ENCODE data around the gene PRSS21. TPM values are rescaled to one million over a fixed set of nuclear protein-coding genes. Genes with fewer than 3 reads are reported as not detected.

Gene PRSS21
- polyA plus RNA-seq, 1 of the 3 experiments (the other 2 are of a cell fraction): not detected

DNA sequence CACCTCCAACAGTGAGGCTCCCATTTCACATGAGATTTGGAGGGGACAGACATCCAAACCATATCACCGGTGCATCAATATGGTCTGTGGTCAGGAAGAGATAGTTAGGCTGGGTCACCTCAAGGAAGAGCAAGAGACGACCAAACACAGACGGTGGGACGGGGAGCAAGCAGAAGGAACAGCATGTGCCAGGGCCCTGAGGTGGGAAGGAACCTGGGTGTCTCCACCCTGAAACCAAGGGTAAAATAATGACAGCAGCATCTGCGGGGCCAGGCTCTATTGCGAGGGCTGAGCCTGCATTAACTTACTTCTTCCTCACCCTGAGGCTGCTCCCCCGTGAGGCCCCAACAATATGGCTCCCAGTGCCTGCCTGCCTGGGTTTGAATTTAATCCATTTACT, 8.9 kb upstream of the PRSS21 start (continued):
- no peak for TF ChIP-seq YY1 (IDR thresholded peaks at IDR 0.05; ENCODE audit: low read depth)
- TF ChIP-seq ZBTB33 (IDR thresholded peaks at IDR 0.05; ENCODE audit: borderline replicate concordance, low read depth): no peak

GRCh38 chr16:2809149-2809760, 7.8 kb upstream of the PRSS21 start:
- no peak for TF ChIP-seq YY1 (IDR thresholded peaks at IDR 0.05; ENCODE audit: low read depth)
- TF ChIP-seq RFX5 (IDR thresholded peaks at IDR 0.05; ENCODE audit: low read length): no peak
- TF ChIP-seq TEAD4 (IDR thresholded peaks at IDR 0.05; ENCODE audit: borderline replicate concordance, insufficient read depth): no peak
- no peak for TF ChIP-seq FOXJ3 (CRISPR knock-in tag; IDR thresholded peaks at IDR 0.05)
- no peak for TF ChIP-seq POLR2AphosphoS5 (IDR thresholded peaks at IDR 0.05; ENCODE audit: low read depth, low read length)
- TF ChIP-seq NFIC (IDR thresholded peaks at IDR 0.05; ENCODE audit: borderline replicate concordance): no peak
- TF ChIP-seq EZH2phosphoT487 (IDR thresholded peaks at IDR 0.05; ENCODE audit: borderline replicate concordance, low read depth): no peak
- TF ChIP-seq FOSL2 (IDR thresholded peaks at IDR 0.05; ENCODE audit: borderline replicate concordance, low read depth): no peak
- TF ChIP-seq IRF3 (IDR thresholded peaks at IDR 0.05; ENCODE audit: low read depth, low read length): no peak
- no peak for TF ChIP-seq EP300 (IDR thresholded peaks at IDR 0.05; ENCODE audit: borderline replicate concordance in 1 of 2, low read depth in 1 of 2, low read length in 1 of 2)
- Histone ChIP-seq H3K27ac (ENCODE audit: low read depth in 2 of 2, low read length in 1 of 2) (no peak overlapping the region), H3K27me3 (ENCODE audit: insufficient read depth) (no peaks in the 10 kb centered on the region; the same call in 1 of the 2 replicates), H3K9me3 (no peaks in the 10 kb centered on the region), H3K79me2 (ENCODE audit: insufficient read depth) (no peaks in the 10 kb centered on the region), H2AFZ (ENCODE audit: low read depth) (no peak overlapping the region), H3K4me1 (ENCODE audit: control insufficient read depth in 1 of 2, insufficient read depth in 2 of 2, low read depth in 1 of 2, low read length in 1 of 2) (peaks cover 0 to 3% of the 10 kb centered on the region in 2 experiments; a peak in 1 of 4 replicates), H3F3A (replicated peaks; ENCODE audit: insufficient read depth) (no peaks in the 10 kb centered on the region), H3K9ac (no peak overlapping the region), H3K9me2 (no peaks in the 10 kb centered on the region), H3K4me3 (ENCODE audit: low read depth in 2 of 2, low read length in 1 of 2) (no peak overlapping the region), H3K4me2 (no peak overlapping the region), H3K36me3 (replicated peaks in 1 of 2; ENCODE audit: control insufficient read depth in 1 of 2, insufficient read depth in 2 of 2, low read length in 1 of 2) (no peaks in the 10 kb centered on the region), H4K20me1 (ENCODE audit: insufficient read depth) (no peaks in the 10 kb centered on the region)
- 37% methylated on average over 3 of the region's 3 CpGs for WGBS (ENCODE audit: low lambda C conversion rate)
- no peak for DNase-seq
- CTCF ChIA-PET: no interaction called here
- POLR2A ChIA-PET: no interaction called here

DNA sequence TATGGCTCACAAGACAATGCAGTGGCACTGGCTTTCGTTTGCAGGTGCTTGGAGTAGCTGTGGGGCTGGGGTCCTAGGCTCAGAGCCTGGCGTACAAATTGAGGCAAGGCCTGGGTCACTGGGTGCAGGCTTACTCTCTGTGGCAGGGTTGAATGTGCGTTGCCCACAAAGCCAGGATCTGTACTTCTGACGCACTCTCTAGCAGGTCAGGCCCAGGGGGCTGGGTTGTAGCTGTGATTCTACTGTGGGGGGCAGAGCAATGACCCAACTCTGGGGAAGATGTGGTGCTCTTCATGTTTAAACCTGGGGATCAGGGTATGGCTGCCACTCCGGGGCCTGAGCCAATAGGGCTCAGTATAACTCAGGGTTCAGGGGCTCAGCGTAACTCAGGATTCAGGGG, 6.4 kb upstream of the PRSS21 start:
- Histone ChIP-seq H3K27ac (ENCODE audit: low read depth in 2 of 2, low read length in 1 of 2) (no peak overlapping the region), H2AFZ (ENCODE audit: low read depth) (no peak overlapping the region), H3K9me3 (no peaks in the 10 kb centered on the region), H3K9me2 (no peaks in the 10 kb centered on the region), H4K20me1 (ENCODE audit: insufficient read depth) (no peaks in the 10 kb centered on the region), H3F3A (replicated peaks; ENCODE audit: insufficient read depth) (no peaks in the 10 kb centered on the region), H3K79me2 (ENCODE audit: insufficient read depth) (no peaks in the 10 kb centered on the region), H3K4me1 (ENCODE audit: control insufficient read depth in 1 of 2, insufficient read depth in 2 of 2, low read depth in 1 of 2, low read length in 1 of 2) (peaks cover 0 to 3% of the 10 kb centered on the region in 2 experiments; a peak in 1 of 4 replicates), H3K4me3 (ENCODE audit: low read depth in 2 of 2, low read length in 1 of 2) (no peak overlapping the region), H3K36me3 (replicated peaks in 1 of 2; ENCODE audit: control insufficient read depth in 1 of 2, insufficient read depth in 2 of 2, low read length in 1 of 2) (no peaks in the 10 kb centered on the region), H3K9ac (no peak overlapping the region), H3K27me3 (ENCODE audit: insufficient read depth) (no peaks in the 10 kb centered on the region; the same call in 1 of the 2 replicates), H3K4me2 (no peak overlapping the region)
- ChIA-PET POLR2A (no interaction called here), CTCF (interaction anchor here (1.2 to 2.4 kb wide), 3 partner anchors 11 to 28 kb away, joined by 3 to 10 read pairs (median 8); no protein-coding TSS in a partner anchor)
- WGBS (ENCODE audit: low lambda C conversion rate): 56% methylated on average over 5 of the region's 6 CpGs
- no peak for DNase-seq
- no peak for TF ChIP-seq REST (IDR thresholded peaks at IDR 0.05; ENCODE audit: low read depth, low read length)
- no peak for TF ChIP-seq FOXM1 (IDR thresholded peaks at IDR 0.05; ENCODE audit: low read depth)
- TF ChIP-seq MAX (IDR thresholded peaks at IDR 0.05; ENCODE audit: low read depth): no peak
- no peak for TF ChIP-seq EZH2phosphoT487 (IDR thresholded peaks at IDR 0.05; ENCODE audit: borderline replicate concordance, low read depth)
- TF ChIP-seq NFIC (IDR thresholded peaks at IDR 0.05; ENCODE audit: borderline replicate concordance): no peak
- no peak for TF ChIP-seq POLR2AphosphoS5 (IDR thresholded peaks at IDR 0.05; ENCODE audit: low read depth, low read length)
- TF ChIP-seq, protein P1, sequence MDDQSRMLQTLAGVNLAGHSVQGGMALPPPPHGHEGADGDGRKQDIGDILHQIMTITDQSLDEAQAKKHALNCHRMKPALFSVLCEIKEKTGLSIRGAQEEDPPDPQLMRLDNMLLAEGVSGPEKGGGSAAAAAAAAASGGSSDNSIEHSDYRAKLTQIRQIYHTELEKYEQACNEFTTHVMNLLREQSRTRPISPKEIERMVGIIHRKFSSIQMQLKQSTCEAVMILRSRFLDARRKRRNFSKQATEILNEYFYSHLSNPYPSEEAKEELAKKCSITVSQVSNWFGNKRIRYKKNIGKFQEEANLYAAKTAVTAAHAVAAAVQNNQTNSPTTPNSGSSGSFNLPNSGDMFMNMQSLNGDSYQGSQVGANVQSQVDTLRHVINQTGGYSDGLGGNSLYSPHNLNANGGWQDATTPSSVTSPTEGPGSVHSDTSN (IDR thresholded peaks at IDR 0.05): no peak
- no peak for TF ChIP-seq GABPA (IDR thresholded peaks at IDR 0.05; ENCODE audit: low read depth)
